UCSD-AML1 (cell line): ENCODE results near the gene PEDS1.
"Not testable (repeated sequence)": the region's sequence is repeated elsewhere in the genome, so short reads cannot be mapped to it uniquely, and the experiment has no call there.

Source experiments
- DNase-seq: peaks from one replicate; lab custom pipeline; 2025; ENCODE audit not compliant: unreplicated experiment; lab: John Stamatoyannopoulos, UW

PEDS1 gene

GRCh38 chr20:50163570-50164317 lies 10.2 kb upstream of the PEDS1 start:
- no peak for DNase-seq

- DNase-seq, result not testable (repeated sequence)
Observed at GRCh38 chr20:50161494-50161893, 8.0 kb upstream of the PEDS1 start.

- no peak for DNase-seq
Observed at GRCh38 chr20:50153153-50153499, 397 bp downstream of the PEDS1 start.

- no peak for DNase-seq
Observed at GRCh38 chr20:50152394-50153152, 950 bp downstream of the PEDS1 start.

GRCh38 chr20:50151034-50151743 lies 2.3 kb downstream of the PEDS1 start:
- DNase-seq, result no peak

GRCh38 chr20:50149481-50150254 lies 3.9 kb downstream of the PEDS1 start:
- DNase-seq, result no peak

- DNase-seq, result peak; percentile 69
Observed at GRCh38 chr20:50146732-50147662, 6.5 kb downstream of the PEDS1 start.

GRCh38 chr20:50146214-50146613 lies 7.3 kb downstream of the PEDS1 start:
- DNase-seq, result no peak

- DNase-seq, result no peak
Observed at GRCh38 chr20:50145566-50145965, 8.0 kb downstream of the PEDS1 start.

GRCh38 chr20:50144362-50144761 lies 9.2 kb downstream of the PEDS1 start:
- no peak for DNase-seq

GRCh38 chr20:50142812-50143211 lies 10.7 kb downstream of the PEDS1 start:
- no peak for DNase-seq

- no peak for DNase-seq
Observed at GRCh38 chr20:50141811-50142561, 11.5 kb downstream of the PEDS1 start.

- DNase-seq, result no peak
Observed at GRCh38 chr20:50141018-50141675, 12.4 kb downstream of the PEDS1 start.

GRCh38 chr20:50140339-50140859 lies 13.1 kb downstream of the PEDS1 start:
- no peak for DNase-seq

GRCh38 chr20:50138479-50139393 lies 14.8 kb downstream of the PEDS1 start:
- no peak for DNase-seq

- no peak for DNase-seq
Observed at GRCh38 chr20:50138120-50138478, 15.4 kb downstream of the PEDS1 start.

GRCh38 chr20:50137702-50138101 lies 15.8 kb downstream of the PEDS1 start:
- DNase-seq, result not testable (repeated sequence)
